Peyer's patch (tissue), 4 donors: Measurements from ENCODE around the gene MYT1.

Experiments
- CTCF ChIP-seq, 6 experiments: fragments of 450-650 bp in 4 of 6; fragments of 200-600 bp in 2 of 6; sonication (generic) in 1 of 6; IDR thresholded peaks; one replicate each; pipeline ENCODE4 v1.5.1; 2017 to 2019; ENCODE audit warnings: antibody characterized with exemption in 6 of 6, mild to moderate bottlenecking in 3 of 6, moderate library complexity in 1 of 6
- POLR2A ChIP-seq, 2 donors: fragments of 450-650 bp; IDR thresholded peaks; one replicate each; pipeline ENCODE4 v1.5.1; 2017; ENCODE audit warnings: antibody characterized with exemption in 2 of 2, mild to moderate bottlenecking in 2 of 2, moderate library complexity in 2 of 2

GRCh38 chr20:64183313-64183712 is 19.1 kb downstream of the MYT1 start:
- TF ChIP-seq CTCF (IDR thresholded peaks at IDR 0.05) (no peak), POLR2A (IDR thresholded peaks at IDR 0.05) (no peak)
